Adipocyte (in vitro differentiated cells): ENCODE measurements around the gene TMEM165.

Source experiments
- DNase-seq: peaks from one replicate; pipeline ENCODE4 v3.0.0-alpha.2; 2015; ENCODE audit warnings: low read depth
- H3K27me3 ChIP-seq: replicated peaks from 2 replicates; pipeline ENCODE4 v1.7.0; 2013; ENCODE audit warnings: mild to moderate bottlenecking, low read length, moderate library complexity; ENCODE audit not compliant: control insufficient read depth, insufficient read depth
- H3K36me3 ChIP-seq: 2 replicates; pipeline ENCODE4 v1.7.0; 2013; ENCODE audit warnings: low read length, mild to moderate bottlenecking, moderate library complexity; ENCODE audit not compliant: control insufficient read depth, insufficient read depth, severe bottlenecking
- H3K4me1 ChIP-seq: 2 replicates; pipeline ENCODE4 v1.7.0; 2013; ENCODE audit warnings: mild to moderate bottlenecking, low read length, moderate library complexity; ENCODE audit not compliant: control insufficient read depth, insufficient read depth
- H3K4me3 ChIP-seq: 2 replicates; pipeline ENCODE4 v1.7.0; 2013; ENCODE audit warnings: mild to moderate bottlenecking, low read length, moderate library complexity
- H3K9ac ChIP-seq: 2 replicates; pipeline ENCODE4 v1.7.0; 2013; ENCODE audit warnings: mild to moderate bottlenecking, low read length, moderate library complexity
- H3K9me3 ChIP-seq: 2 replicates; pipeline ENCODE4 v1.7.0; 2013; ENCODE audit warnings: mild to moderate bottlenecking, low read length, moderate library complexity; ENCODE audit not compliant: control insufficient read depth

Gene TMEM165

DNA sequence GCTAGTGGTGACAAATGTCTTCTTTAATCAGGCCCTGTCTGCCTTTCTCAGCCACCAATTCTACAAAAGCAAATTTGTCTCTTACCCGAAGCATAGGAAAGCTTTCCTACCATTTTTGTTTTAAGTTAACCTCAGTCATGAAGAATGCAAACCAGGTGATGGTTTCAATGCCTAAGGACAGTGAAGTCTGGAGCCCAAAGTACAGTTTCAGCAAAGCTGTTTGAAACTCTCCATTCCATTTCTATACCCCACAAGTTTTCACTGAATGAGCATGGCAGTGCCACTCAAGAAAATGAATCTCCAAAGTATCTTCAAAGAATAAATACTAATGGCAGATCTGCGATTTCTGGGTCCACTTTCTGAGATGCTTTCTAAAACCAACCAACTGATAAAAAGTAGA lies 25.8 kb upstream of the TMEM165 start:
- Histone ChIP-seq H3K9me3 (no peaks in the 10 kb centered on the region), H3K4me3 (no peak overlapping the region), H3K36me3 (peaks cover 59% of the 10 kb centered on the region), H3K9ac (no peak overlapping the region), H3K4me1 (no peaks in the 10 kb centered on the region), H3K27me3 (no peaks in the 10 kb centered on the region)
- DNase-seq: no peak

DNA sequence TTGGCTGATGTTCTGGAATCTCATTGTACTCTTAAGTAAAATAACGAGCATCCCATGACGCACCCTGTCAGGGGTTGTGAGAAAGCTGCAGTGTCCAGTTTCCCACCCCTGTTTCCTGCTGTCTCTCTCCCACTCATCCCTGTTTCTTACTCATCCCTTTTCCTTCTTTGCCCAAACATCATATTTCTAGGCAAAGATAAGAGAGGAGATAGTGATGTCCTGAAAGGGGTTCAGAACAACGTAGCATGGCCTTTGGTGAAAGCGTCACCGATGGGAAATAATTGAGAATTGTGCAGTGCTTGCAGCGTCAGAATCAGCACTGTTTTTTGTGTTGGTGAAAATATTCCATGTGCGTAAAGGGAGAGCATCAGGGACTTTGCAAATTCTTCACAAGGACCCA lies 23.5 kb upstream of the TMEM165 start:
- no peak overlapping the region for H3K9ac ChIP-seq
- no peak overlapping the region for H3K4me3 ChIP-seq
- DNase-seq: no peak
- no peaks in the 10 kb centered on the region for H3K4me1 ChIP-seq
- no peaks in the 10 kb centered on the region for H3K9me3 ChIP-seq
- H3K27me3 ChIP-seq: no peaks in the 10 kb centered on the region
- peaks cover 41% of the 10 kb centered on the region for H3K36me3 ChIP-seq

DNA sequence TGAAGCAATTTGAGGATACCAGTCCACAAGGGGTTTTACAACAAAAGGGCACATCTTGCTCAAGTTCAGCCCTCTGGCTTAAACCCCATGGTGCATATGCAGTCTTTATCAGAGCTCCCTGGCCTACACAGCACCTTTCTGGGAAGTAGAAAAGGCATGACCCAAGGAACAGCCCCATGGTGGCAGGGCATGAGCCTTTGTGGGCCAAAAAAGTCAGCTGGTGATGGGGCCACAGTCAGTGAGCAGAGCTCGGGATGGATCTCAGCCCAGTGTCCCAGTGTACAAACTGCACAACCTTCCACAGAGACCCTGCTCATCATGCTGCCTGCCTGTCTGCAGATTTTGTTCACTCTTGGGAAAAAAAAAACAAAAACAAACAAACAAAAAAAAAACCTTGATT lies 22.3 kb upstream of the TMEM165 start:
- DNase-seq: no peak

DNA sequence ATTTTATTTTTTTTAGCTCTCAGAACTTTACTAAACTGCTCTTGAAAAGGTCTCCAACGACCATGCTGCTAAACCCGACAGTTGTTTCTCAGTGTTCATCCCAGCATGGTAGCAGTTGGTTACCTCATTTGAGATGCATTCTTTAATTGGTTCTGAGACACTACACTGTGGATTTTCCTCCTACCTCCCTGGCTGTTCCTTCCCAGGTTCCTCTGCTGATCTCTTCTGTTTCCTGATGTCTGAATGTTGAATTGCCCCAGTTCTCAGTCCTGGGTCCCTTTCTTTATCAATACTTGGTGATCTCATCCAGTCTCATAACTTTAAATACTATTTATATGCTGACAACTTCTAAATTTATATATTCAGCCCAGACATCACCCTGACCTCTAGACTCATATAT lies 19.1 kb upstream of the TMEM165 start:
- Histone ChIP-seq H3K4me3 (no peak overlapping the region), H3K36me3 (peaks cover 16% of the 10 kb centered on the region), H3K4me1 (no peaks in the 10 kb centered on the region), H3K9me3 (no peaks in the 10 kb centered on the region), H3K27me3 (no peaks in the 10 kb centered on the region), H3K9ac (no peak overlapping the region)
- no peak for DNase-seq

More for the DNA sequence above, 22.3 kb upstream of the TMEM165 start:
- Histone ChIP-seq H3K9me3 (no peaks in the 10 kb centered on the region), H3K36me3 (peaks cover 39% of the 10 kb centered on the region), H3K4me3 (no peak overlapping the region), H3K9ac (no peak overlapping the region), H3K4me1 (no peaks in the 10 kb centered on the region), H3K27me3 (no peaks in the 10 kb centered on the region)

DNA sequence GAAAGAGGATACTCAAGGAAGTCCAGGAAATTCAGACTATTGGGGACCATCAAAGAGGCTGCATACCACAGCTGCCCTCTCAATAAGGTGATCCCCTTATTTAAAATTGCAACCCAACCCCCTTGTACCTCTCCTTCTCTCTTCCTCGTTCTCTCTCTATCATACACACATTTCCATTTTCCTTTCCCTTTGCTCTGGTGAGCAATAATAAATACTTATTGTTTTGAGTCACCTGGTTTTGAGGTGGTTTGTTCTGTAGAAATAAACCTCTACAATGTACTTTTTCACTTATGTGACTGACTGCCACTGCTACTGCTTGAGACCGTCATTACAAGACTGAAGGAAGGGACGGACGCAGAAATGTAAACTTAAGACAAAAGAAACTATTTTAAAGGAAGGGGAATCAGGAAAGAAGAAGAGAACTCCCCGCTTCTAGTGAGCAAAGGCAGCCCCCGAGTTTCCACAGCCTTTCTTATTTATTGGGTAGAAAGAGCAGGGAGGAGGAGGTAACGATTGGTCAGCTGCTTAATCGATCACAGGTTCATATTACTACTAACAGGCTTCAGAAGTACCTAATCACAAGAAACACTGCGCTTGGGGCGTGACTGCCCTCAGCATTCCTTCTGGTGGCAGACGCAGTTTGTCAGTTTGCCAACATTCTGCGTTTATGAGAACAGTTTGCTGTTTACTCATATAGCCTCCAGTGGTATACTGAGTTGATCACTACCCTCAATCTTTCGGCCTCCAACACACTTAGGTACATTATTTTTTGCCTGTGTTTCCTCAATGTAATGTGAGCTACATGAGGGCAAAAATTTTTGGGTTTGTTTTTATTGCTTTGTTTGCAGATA lies 16.9 kb upstream of the TMEM165 start:
- peaks cover 8% of the 10 kb centered on the region for H3K36me3 ChIP-seq

DNA sequence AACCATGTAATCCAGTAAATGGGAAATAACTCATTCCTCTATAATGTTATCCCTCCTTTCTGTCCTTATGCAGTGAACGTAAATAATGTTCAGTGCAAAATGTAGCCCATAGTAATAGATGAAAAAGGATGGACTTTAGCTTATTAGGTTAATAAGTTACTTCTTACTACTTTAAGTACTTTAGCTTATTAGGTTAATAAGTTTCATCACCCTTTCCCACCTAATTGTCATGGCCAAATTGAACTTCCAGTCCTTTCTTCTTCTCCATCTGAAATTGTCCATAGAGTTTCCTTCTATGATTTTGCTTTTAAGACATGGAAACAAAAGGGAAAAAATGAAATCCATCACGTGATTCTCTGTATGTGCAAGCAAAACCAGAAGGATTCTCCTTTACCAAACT lies 15.2 kb upstream of the TMEM165 start:
- no peaks in the 10 kb centered on the region for H3K27me3 ChIP-seq
- DNase-seq: no peak
- no peaks in the 10 kb centered on the region for H3K36me3 ChIP-seq
- H3K9ac ChIP-seq: no peak overlapping the region
- H3K4me3 ChIP-seq: no peak overlapping the region
- no peaks in the 10 kb centered on the region for H3K9me3 ChIP-seq
- H3K4me1 ChIP-seq: no peaks in the 10 kb centered on the region

More for the DNA sequence above, 16.9 kb upstream of the TMEM165 start:
- H3K9ac ChIP-seq: no peak overlapping the region
- H3K27me3 ChIP-seq: no peaks in the 10 kb centered on the region
- H3K4me1 ChIP-seq: no peaks in the 10 kb centered on the region
- no peaks in the 10 kb centered on the region for H3K9me3 ChIP-seq
- no peak overlapping the region for H3K4me3 ChIP-seq
- DNase-seq: peak; percentile 77

DNA sequence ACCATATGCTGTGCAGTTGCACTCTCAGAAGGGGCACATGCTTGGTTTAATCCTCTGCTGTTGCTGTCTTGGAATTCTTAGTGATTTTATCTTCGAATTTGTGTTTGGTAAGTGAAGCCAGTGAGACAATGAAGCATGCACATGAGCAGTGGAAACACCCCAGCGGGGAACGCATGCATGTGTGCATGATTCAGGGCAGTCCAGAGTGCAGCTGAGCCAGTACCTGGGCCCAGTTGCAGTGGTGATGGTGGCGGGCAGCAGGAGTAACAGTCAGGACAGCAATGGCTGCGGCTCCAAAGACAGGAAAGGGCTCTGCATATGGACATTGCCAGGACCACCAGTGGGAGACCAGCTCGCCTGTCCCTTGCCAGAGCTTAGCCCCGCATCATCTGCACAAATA lies 14.3 kb upstream of the TMEM165 start:
- Histone ChIP-seq H3K9ac (no peak overlapping the region), H3K9me3 (no peaks in the 10 kb centered on the region), H3K27me3 (no peaks in the 10 kb centered on the region), H3K4me1 (no peaks in the 10 kb centered on the region), H3K4me3 (no peak overlapping the region), H3K36me3 (no peaks in the 10 kb centered on the region)
- DNase-seq: no peak

DNA sequence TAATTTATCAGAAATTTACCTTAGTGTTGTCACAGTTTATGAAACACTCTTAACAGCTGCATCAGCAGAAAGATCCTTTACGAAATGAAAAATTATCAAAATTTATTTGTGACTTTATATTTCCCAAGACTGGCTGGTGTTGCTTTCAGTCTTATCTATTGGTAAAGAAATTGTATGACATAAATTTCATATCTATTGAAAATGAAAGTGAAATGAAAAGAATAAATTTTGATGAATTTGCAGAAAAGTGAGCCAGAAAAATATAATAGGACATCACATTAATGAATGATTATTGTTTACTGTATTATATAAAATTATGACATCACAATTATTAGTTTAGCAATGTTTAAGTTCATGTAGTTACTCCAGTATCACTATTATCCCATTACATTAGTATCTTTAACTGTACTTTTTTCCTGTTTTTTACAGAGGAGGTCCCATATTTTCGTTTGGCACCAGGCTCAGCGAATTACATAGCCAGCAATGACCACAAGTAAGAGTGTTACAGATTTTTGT lies 13.2 kb upstream of the TMEM165 start:
- DNase-seq: no peak
- H3K27me3 ChIP-seq: no peaks in the 10 kb centered on the region
- no peaks in the 10 kb centered on the region for H3K9me3 ChIP-seq
- H3K9ac ChIP-seq: no peak overlapping the region
- no peak overlapping the region for H3K4me3 ChIP-seq
- H3K4me1 ChIP-seq: no peaks in the 10 kb centered on the region
- no peaks in the 10 kb centered on the region for H3K36me3 ChIP-seq

DNA sequence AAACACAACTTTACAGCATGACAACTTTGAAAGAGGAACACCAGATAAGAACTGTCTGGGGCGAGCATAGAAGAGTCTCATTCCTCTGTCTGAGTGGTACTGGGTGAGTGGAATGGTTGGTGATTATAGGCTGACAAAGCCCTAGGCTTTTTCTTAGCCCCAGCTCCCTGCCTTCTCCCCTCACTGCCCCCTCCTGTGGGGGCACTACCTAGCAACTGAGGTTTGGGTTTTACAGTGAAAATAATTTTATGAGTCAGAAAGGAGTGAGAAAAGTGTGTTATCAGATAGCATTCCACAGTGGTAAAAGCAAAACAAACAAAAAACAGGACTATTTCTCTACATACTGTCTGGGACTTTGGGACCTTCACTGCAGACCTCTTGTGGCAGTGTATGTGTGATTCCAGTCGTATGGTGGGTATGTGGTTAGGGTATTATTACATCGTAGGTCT lies 10.5 kb upstream of the TMEM165 start:
- no peak overlapping the region for H3K4me3 ChIP-seq
- H3K36me3 ChIP-seq: no peaks in the 10 kb centered on the region
- H3K27me3 ChIP-seq: no peaks in the 10 kb centered on the region
- H3K4me1 ChIP-seq: peaks cover 2% of the 10 kb centered on the region
- peak; percentile 23 for DNase-seq
- no peaks in the 10 kb centered on the region for H3K9me3 ChIP-seq
- H3K9ac ChIP-seq: no peak overlapping the region

DNA sequence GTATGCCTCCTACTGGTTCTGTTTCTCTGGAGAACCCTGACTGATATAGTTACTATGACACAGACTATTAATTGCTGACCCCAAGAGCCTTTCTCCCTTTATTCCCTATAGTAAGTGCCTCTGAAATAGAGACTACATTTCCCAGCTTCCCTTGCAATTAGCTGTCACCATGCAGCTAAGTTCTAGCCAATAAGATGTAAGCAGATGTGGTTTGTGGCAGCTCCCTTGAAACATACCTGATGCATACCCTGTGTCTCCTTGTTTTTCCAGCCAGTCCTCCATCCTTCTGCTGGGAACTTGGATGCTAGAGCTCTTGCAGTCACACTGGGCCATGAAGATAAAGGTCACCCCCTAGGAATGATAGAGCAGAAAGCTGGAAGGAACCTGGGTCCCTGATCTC lies 9.7 kb upstream of the TMEM165 start:
- H3K9me3 ChIP-seq: no peaks in the 10 kb centered on the region
- H3K4me1 ChIP-seq: peaks cover 2% of the 10 kb centered on the region
- no peak overlapping the region for H3K4me3 ChIP-seq
- DNase-seq: no peak
- H3K27me3 ChIP-seq: no peaks in the 10 kb centered on the region
- no peak overlapping the region for H3K9ac ChIP-seq
- no peaks in the 10 kb centered on the region for H3K36me3 ChIP-seq

DNA sequence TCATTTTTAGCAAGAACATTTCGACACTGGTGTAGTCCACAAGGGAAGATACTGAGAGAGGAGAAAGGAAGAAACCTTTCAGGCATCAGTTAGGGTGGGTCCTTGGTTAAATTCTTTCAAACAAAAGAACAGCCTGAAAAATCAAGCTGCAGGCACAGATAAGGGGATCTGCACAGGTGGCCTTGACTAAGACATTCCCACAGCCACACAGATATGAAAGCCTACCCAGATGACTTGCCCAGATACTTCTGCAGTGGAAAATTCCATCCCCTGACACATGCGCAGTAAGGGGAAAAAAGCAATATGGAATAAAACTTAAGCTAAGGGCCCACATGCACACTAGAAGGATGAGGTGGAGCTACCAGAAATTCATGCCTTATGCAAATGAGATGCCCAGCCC lies 8.9 kb upstream of the TMEM165 start:
- DNase-seq: no peak
- no peak overlapping the region for H3K9ac ChIP-seq
- peaks cover 2% of the 10 kb centered on the region for H3K4me1 ChIP-seq
- H3K4me3 ChIP-seq: no peak overlapping the region
- H3K36me3 ChIP-seq: no peaks in the 10 kb centered on the region
- no peaks in the 10 kb centered on the region for H3K27me3 ChIP-seq
- H3K9me3 ChIP-seq: no peaks in the 10 kb centered on the region
